GM19463 (cell line): Measurements from ENCODE around the gene CATSPER4.
"Not testable (repeated sequence)": the region's sequence is repeated elsewhere in the genome, so short reads cannot be mapped to it uniquely, and the experiment has no call there.

ENCODE experiments used
- ATAC-seq: cut with Tn5 transposase; IDR thresholded peaks from one replicate; pipeline ENCODE4 v1.9.1; 2021; ENCODE audit warnings: mild to moderate bottlenecking, moderate library complexity; ENCODE audit not compliant: unreplicated experiment

The CATSPER4 gene

DNA sequence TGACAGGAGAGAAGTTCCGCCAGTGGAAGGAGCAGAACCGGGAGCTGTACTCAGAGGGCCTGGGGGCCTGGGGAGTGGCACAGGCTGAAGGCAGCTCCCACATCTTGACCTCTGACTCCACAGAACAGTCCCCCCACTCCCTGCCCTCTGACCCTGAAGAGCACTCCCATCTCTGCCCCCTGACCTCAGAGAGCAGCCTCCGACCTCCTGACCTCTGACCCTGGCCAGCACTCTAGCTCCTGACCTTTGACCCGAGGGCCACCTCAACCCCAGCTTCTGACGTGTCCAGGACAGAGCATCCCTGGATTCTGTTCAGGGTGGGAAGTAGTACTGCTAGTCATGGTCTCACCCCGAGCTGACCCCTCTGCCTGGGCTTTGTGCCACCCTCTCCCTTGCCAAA, 1.1 kb upstream of the CATSPER4 start:
- ATAC-seq, result no peak

DNA sequence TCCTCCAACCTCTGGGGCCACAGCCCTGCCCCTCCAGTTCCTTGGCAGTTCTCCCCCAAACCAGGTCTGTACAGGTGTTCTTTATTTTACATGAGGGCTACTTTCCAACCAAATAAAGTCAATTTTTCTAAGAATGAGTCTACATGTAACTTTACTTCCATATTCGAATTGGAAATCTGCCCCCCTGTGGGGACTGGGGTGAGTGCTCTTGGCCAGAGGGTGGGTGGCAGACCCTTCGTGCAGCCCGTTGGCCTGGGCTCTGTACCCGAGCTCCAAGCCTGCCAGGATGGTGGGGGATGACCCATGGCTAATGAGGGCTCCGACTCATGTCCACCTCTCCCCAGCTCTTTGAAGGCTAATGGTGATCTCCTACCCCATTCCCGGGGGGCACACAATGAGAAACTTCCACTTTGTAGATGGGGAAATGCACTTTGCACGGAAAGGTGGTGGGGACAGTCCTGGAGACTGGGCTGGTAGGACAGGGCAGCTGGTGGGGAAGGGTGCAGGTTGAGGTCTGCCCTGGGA, 589 bp upstream of the CATSPER4 start:
- ATAC-seq, result no peak

DNA sequence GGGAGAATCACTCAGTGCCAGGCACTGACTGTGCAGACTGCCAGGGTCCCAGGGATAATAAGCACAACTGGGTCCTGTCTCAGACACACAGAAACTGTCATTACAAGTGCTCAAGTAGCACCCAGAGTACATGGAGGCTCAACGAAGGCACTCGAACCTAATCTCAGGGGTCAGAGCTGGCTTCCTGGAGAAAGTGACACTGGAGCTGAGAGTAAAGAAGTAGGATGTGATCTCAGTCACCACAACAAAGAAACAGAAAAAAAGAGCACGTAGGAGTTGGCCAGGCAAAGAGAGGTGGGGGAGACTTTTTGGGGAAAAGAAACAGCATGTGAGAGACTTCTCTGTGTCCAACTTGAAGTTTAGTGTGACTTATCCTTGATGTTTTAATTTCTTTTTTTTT, 1.3 kb downstream of the CATSPER4 start:
- ATAC-seq, result no peak

DNA sequence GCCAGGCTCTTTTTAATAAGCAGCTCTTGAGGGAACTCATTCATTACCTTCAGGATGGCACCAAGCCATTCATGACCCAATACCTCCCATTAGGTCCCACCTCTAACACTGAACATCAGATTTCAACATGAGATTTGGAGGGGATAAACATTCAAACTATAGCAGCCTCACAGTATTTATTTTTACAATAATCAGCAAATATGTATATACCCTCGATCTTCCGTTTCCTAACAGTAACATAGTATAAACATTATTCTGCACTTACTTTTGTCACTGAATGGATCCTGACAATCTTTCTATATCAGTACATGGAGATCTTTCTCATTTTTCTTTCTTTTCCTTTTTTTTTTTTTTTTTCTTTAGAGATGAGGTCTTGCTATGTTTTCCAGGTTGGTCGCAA, 5.4 kb downstream of the CATSPER4 start:
- no peak for ATAC-seq

DNA sequence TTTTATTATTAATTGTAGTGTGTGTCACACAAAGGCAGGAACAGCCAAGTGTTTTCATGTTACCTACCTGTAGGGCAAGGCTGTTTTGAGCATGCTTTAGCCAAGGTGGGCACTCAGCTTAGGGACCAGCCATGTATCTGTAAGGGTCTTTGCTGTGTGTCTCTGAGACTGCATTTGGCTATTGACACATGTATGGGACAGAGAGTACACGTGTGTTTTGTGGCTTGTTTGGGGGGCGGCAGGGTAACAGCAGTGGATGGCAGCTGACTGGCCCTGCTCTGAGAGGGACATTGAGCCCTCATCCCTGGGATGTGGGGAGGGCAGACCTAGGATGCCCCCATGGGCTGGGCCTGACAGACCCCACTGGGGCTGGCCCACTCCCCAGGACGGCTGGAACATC, 6.9 kb downstream of the CATSPER4 start:
- no peak for ATAC-seq

DNA sequence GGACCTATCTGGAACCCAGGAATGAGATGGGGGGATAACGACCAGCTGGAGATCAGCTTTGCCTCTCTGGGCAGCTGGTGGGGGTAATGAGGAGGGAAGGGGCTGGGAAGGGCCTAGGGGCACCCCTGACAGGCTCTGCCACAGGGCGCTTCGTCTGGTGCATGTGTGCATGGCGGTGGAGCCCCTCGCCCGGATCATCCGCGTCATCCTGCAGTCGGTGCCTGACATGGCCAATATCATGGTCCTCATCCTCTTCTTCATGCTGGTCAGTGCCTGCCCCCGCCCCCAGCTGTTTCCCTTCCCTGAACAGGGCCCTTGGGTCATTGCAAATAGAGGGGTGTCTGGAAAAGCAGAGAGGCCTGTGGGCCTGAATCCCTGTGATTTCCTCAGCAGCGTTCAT, 7.4 kb downstream of the CATSPER4 start:
- ATAC-seq, result no peak

DNA sequence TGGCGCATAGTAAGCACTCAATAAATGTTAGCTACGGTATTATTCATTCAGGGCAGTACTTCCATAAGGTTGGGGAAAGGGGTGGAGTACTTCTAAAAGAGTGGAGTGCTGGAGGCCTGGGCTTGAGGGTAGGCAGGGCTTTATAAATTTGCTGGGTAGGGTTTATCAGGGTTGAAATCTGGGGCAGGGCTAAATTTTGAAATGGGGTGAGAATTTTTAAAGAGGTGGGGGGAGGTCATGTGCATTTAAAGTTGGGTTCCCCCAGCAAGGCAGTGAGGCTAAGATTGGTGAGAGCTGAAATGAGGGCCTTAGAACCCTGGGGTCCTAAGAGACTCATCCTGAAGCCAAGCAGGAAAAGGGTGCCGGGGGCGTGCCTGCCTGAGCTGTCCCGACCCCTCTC, 10.0 kb downstream of the CATSPER4 start:
- no peak for ATAC-seq

DNA sequence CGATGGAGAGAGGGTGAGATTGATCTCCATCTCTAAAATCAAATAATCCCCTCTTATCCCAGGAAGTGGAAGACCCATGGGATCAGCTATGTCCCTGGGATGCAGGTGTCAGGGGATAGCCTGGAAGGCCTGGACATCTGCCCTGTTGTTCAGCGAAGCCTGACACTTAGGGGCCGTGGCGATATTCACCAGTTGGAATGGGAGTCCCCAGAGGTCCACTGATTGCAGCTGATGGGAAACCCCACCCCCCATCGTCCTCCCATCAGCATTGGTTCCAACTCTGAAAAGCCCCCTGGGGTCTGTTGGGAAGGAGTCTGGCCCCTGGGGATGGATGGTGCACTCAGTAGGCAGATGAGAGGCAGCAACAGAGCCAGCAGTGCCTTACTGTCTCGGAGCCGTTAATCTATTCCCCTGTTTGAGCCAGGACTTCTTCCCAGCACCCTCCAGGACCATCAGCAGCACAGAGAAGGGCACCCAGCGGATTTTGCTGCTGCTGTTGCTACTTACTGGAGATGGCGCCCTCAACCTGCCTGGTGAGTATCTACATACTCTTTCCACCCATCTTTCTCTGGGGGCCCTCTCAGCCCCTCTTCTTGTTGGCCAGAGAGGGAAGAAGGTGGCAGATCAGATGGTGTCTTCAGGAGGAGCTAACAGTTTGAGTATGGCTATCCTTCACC, 13.4 kb downstream of the CATSPER4 start:
- ATAC-seq, result no peak

DNA sequence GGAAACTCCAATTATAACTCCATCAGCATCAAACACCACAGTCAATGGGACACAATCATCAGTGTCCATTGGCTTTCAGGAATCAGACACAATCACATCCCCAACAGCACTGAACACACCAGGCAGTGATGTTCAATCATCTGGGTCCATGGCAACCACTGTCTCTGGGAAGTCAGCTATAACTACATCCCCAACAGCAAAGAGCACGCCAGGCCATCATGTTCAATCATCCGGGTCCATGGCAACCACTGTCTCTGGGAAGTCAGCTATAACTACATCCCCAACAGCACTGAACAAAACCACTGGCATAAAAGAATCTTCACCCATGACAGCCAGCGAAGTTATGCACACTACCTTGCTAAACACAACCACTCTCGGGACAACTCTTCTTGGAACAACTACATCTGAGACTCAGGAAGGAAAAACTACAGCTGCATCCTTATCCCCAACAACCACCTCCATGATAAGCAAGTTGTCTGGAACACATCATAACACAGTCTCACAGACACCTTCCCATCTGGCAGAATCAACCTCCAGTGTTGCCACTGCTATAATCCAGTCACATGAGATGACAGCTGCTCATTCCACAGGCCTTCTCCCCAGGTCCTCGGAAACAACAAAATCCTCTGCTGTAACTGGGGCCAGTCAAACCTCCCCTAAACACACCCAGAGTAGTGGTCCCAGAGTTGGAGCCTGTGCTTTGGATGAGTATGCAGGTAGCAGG, 19.9 kb downstream of the CATSPER4 start:
- no peak for ATAC-seq

DNA sequence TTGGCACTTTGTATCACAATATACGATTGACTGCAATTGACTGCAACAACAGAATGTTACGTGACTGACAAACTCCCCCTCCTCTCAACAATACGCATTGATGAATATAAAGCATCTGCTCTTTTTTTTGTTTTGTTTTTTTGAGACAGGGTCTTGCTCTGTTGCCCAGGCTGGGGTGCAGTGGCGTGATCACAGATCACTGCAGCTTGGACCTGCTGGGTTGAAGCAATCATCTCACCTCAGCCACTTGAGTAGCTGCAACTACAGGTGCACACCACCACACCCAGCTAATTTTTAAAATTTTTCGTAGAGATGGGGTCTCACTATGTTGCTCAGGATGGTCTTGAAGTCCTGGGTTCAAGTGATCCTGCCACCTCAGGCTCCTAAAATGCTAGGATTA, 22.3 kb downstream of the CATSPER4 start:
- ATAC-seq, result no peak

DNA sequence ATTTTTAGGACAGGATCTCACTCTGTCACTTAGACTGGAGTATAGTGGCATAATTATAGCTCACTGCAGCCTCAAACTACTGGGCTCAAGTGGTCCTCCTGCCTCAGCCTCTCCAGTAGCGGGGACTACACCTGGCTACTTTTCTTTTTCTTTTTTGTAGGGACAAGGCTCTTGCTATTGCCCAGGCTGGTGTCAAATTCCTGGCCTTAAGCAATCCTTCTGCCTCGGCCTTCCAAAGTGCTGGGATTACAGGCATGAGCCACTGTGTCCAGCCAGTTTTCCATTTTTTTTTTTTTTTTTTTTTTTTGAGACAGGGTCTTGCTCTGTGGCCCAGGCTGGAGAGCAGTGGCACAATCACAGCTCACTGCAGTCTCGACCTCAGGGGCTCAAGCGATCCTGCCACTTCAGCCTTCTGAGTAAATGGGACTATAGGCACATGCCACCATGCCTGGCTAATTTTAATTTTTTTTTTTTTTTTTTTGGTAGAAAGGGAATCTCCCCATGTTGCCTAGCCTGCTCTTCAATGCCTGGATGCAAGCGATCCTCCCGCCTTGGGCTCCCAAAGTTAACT, 23.0 kb downstream of the CATSPER4 start:
- ATAC-seq, result no peak

DNA sequence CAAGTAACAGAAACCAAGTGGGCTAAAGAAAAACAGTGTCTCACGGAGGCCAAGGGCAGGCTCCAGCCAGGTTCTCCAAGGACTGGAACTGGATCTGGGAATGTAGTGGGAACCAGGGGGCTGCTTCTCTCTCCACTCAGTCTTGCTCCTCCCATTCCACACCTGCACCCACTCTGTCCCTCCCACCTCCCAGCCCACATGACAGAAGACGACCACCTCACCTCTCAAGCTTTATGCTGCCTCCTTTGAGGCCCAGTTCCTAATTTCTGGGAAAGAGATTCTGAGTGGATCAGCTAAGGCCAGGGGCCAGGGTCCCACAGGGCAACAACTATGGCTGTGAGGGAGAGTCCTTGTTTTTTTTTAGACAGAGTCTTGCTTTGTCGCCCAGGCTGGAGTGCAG, 24.8 kb downstream of the CATSPER4 start:
- no peak for ATAC-seq

DNA sequence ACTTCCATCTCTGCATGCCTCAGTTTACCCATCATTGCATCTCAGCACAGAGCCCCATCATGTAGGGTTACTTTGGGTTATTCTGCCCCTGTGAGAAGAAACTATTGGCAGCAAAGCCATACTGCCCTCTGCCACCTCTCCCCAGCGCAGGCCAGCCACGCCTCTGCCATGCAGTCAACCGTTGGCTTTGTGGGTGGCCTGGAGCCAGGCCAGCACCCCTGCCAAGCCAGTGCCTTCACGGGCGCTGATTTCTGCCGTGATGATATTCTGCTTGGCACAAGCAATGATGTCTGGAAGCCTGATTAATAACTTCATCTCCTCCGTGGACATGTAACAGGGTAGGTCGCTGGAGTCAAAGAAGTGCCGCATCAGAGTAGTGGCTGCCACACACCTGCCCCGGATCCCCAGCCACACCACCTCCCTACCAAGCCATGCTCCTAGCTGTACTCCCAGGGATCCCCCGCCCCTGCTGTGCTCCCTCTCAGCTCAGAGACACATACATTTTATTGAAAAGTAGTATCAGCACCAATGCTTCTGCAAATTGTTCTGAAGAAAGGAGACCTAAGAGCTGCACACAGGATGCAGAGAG, 28.6 kb downstream of the CATSPER4 start:
- no peak for ATAC-seq

DNA sequence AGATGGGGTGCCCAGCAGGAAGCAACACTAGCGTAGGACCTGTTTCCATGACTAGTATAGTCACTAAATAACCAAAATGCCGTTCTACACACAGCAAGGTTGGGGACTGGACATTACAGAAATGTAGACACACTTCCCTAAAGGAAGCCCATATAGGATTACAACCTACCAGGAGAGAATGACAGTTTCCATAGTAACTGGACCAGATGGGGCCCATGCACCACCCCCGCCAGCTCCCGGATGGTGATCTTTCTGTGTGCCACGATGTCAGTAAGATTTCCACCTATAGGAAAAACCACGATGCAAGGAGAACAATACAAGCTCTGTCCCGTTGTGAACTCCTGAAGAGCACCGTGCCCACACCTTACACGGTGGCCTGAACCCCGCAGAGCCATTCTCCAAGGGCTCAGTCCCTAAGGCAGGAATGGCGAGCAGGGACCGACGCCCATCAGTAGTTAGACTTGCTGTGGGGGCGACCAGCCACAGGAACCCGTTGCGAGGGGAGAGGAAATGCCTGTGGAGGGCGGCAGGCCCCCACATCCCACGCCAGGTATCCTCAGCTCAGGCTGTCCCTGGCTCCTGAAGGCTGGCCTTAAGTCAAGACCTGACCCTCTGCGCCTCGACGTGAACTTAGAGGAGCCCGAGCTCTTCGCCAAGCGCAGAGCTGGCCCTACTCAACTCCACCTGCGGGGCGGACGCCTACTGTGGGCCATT, 30.0 kb downstream of the CATSPER4 start:
- no peak for ATAC-seq

DNA sequence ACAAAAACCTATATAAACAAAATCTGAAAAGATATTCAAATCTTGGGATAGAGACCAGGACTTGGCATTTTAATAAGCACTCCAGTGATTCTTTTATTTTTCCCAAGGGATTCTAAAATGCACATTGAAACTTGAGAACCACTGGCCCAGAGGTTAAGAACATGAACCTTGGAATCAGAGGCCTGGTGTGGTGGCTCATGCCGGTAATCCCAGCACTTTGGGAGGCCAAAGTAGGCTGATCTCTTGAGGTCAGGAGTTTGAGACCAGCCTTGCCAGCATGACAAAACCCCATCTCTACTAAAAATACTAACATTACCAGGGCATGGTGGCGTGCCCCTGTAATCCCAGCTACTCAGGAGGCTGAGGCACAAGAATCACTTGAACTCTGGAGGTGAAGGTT, 30.7 kb downstream of the CATSPER4 start:
- ATAC-seq, result no peak

DNA sequence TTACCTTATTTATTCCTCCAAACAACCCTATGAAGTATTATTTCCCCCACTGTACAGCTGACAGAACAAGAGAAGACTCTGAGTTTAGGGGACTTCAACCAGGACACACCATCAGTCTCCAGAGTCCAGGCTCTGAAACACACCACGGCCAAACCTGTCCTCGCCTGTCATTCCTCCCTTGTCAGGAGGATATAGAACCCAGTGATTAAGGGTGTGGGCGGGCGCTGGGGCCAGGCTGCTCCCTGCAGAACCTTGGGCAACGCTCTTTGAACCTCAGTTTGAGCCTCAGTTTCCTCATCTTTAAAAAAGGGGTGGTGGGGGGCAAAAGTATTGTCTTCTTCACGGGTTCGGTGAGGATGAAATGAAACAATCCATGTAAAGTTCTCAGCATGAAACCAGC, 34.2 kb downstream of the CATSPER4 start:
- no peak for ATAC-seq

DNA sequence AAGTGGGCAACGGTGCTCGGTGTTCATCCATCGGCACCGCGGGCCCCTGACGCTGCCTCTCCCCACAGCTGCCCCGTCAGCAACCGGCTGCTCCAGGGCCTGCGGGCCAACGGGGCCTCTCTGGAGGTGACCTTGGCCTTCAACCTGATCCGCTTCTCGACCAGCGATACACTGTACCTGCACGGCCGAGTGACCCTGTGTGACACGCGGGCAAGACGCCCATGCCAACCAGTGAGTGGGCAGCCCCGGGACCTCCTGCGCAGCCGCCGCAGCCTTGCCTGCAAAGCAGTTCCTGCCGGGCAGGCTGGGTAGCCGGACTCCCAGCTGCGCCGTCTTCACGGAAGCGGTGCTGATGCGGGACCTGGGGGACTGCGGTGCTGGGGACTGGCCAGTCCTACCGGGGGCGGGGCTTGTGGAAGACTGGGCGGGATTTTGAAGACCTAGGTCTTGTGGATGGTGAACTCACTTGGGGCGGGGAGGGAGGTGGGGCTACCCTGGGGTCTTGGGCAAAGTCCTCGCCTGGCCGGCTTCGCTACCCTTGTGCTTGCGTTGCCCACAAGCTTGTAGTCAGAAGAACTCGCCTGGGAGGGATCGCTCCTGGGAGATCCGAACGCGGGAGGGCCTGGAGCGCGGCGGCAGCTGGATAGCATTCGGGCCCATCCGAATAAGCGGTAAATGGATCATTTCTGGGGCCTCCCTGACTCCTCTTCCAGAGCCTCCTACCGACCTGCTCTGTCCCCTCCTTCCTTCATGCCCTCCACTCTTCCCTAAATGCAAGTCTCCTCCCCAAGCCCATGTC, 34.8 kb downstream of the CATSPER4 start:
- no peak for ATAC-seq

DNA sequence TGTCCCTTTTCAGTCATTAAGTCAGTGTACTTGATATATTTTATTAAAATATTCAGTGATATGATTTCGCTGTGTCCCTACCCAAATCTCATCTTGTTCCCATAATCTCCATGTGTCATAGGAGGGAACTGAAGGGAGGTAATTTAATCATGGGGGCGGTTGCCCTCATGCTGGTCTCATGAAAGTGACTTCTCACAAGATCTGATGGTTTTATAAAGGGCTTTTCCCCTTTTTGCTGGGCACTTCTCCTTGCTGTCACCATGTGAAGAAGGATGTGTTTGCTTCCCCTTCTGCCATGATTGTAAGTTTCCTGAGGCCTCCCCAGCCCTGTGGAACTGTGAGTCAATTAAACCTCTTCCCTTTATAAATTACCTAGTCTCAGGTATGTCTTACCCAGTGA, 40.3 kb downstream of the CATSPER4 start:
- not testable (repeated sequence) for ATAC-seq

DNA sequence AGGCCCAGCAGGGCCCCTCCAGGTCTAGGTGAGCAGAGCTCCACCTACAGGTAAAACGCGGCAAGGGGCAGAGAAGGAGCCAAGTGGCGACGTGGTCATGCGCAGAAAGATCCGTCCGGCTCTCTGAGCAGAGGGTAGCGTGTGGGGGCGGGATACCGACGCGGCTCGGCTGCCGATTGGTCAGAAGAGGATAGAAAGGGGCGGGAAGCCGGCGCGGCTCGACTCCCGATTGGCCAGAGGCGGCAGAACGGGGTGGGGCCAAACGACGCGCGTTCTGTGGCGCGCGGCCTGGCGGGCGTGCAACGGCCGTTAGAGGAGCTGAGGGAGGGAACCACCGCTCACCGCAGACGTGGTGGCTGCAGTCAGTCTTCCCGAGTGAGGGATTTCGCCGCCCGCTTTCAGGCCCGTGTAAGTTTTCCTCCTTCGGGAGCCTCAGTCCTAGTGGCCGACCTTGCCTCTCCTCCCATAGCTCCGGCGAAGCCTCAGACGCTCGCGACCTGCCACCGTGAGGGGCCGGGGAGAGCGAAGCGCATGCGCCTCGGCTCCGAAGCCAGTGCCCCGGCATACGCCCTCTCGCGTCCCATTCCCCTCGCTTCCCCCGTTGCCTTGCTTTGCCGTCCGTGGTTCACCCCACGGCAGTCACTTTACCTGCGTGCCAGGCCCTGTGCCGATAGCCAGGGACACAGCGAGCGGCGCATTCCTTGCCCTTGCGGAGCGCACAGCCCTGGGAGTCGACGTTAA, 43.7 kb downstream of the CATSPER4 start, which contains the start of gene CEP85:
Gene CEP85 (plus strand): TSS at position 298 of the 741 bp plus-strand sequence. CDS start 5,584 bp downstream, outside the sequence.
- ATAC-seq, result peak; percentile 92
